ENCODE data around the gene BRD4.
"Not testable (repeated sequence)": the region's sequence is repeated elsewhere in the genome, so short reads cannot be mapped to it uniquely, and the experiment has no call there.

The BRD4 gene

GRCh38 chr19:15358918-15359317 is 26.6 kb upstream of the BRD4 start:
- DNase-seq, result no peak

DNA sequence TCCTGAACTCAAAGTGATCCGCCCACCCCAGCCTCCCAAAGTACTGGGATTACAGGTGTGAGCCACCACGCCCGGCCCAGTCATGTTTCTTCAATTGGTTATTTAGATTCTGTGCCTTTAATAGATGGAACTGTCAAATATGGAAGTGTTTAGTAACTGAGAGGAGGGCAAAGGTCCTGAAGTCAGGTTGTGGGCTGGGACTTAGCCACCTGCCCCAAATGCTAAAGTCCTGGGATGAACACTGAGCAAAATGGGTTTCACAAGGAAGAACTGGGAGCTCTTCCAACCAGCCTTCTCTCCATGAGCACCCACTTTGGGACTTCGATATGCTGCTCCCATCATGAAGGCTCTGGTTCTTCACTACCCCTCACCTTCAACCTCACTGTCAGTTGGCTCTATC is 25.6 kb upstream of the BRD4 start:
- DNase-seq, result no peak

DNA sequence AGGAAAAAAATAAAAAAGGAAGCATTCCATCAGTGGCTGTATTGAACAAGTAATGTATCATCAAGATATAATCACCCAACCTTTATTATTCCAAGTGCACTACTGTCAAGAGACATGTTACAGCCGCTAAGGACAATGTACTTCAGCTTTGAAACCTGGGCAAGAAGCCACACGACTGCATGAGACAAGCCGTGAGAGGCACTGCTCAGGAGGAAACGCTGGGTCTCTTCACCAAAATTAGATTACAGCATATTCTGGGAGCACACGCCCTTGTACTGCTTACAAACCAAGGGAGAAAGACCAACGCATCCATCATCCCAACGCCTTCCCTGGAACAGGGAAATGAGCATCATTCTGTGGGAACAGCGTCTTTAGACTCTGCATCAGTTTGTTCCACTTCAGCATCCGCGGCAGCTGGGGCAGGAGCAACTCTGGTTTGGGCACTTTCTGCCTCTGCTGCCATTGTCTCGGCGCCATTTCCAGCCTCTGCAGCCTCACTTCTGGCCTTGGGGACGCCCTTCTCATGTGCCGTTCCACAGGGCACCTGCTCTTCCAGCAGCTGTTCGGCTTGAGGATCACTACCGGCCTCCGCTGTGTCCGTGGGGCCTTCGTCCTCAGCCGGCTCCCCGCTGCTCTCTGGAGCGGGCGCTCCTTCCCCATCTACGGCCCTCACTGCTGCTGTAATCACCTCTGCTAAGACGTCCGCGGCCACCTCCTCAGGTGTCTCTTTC is 22.4 kb upstream of the BRD4 start:
- DNase-seq, result no peak

- no peak for DNase-seq
Observed at GRCh38 chr19:15353908-15354307, 21.6 kb upstream of the BRD4 start.

- DNase-seq, result not testable (repeated sequence)
Observed at GRCh38 chr19:15352535-15352934, 20.2 kb upstream of the BRD4 start.

DNA sequence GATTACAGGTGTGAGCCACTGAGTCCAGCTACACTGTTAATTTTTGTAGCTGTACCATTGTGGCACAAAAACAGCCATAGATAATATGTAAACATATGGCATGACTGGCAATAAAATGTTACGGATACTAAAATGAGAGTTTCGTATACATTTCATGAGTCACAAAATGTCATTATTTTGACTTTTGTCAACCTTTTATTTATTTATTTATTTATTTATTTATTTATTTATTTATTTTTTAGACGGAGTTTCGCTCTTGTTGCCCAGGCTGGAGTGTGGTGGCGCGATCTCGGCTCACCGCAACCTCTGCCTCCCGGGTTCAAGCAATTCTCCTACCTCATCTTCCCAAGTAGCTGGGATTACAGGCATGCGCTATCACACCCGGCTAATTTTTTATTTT is 9.0 kb upstream of the BRD4 start:
- DNase-seq, result not testable (repeated sequence)

- DNase-seq, result no peak
Observed at GRCh38 chr19:15340086-15340485, 7.7 kb upstream of the BRD4 start.

- DNase-seq, result no peak
Observed at GRCh38 chr19:15337202-15337601, 4.9 kb upstream of the BRD4 start.

GRCh38 chr19:15335992-15336391 is 3.7 kb upstream of the BRD4 start:
- not testable (repeated sequence) for DNase-seq

- DNase-seq, result peak; percentile 56
Observed at GRCh38 chr19:15331419-15332310, 674 bp downstream of the BRD4 start.

DNA sequence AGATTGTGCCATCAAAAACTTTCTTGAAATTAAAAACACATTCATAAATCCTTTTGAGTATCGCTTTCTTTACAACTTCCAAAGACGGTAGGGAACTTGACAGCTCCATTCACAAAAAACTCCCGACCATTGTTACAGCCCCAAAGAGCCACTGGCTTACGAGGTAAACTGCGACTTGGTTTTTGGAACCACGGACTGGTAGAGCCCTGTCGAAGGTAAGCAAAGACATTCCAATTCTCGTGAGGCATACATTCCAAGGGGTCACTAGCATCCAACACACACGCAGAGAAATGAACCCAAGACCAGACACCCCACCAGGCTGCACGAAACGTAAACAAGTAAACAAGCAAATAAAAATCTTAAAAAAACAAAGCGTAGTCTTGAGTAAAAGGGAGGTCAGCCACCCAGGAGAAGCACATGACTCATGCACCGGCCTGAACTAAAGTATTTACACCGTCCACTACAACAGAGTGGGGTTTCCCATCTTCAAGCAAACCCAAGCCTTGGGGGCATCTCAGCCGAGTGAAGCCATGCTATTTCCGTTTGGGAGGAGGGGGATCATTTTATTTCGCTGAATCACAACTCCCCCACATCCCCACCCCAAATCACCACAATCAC is 1.4 kb downstream of the BRD4 start:
- no peak for DNase-seq

- no peak for DNase-seq
Observed at GRCh38 chr19:15328312-15328711, 4.0 kb downstream of the BRD4 start.

GRCh38 chr19:15324791-15325519 is 7.4 kb downstream of the BRD4 start:
- DNase-seq, result no peak

- DNase-seq, result no peak
Observed at GRCh38 chr19:15323496-15324235, 8.7 kb downstream of the BRD4 start.

GRCh38 chr19:15321739-15322138 is 10.6 kb downstream of the BRD4 start:
- DNase-seq, result no peak

DNA sequence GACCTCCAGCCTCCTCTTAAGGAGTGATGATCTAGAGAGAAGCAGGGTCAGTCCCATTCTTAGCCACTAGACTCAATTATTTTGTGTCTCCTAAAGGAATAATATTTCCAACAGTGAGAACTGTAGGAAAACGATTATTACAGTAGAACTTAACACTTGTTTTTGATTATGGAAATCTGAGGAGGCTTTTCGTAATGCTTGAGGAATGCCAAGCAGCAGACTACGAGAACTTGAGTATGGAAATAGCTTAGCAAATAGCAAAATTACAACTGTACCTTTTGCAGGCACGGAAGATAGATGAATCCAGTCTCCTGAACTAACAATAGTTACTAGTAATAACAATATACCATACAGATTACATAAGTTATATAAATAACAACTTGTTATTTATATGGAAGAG is 12.2 kb downstream of the BRD4 start:
- no peak for DNase-seq

- DNase-seq, result no peak
Observed at GRCh38 chr19:15318241-15318691, 14.1 kb downstream of the BRD4 start.

- DNase-seq, result no peak
Observed at GRCh38 chr19:15317392-15318071, 14.8 kb downstream of the BRD4 start.

GRCh38 chr19:15316498-15316897 is 15.8 kb downstream of the BRD4 start:
- no peak for DNase-seq

GRCh38 chr19:15315101-15315500 is 17.2 kb downstream of the BRD4 start:
- DNase-seq, result no peak

DNA sequence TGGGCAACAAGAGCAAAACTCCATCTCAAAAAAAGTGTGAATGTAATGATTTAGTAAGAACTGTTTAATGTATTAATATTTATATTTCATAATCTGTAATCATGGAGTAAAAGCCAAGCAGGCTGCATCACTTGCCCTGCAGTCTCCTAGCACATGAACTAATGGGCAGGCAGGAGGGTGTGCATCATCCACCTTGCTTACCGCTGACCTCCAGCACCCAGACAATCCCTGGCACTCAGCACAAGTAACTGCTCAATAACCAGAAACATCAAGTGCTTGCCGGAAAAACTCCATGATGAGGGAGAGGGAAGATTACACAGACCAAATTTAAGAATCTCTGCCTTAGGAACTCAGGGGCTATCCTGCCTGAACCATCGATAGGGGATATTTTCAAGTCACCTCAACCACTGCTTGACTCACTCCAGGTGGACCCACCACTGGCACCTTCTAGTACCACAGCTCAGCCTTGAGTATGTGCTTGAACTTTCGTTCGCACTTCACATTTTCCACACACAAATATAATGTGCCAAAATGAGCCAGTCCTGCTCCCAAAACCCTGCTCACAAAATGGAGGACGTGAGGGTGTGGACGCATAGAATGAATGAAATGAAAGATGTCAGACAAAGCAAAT is 18.6 kb downstream of the BRD4 start:
- DNase-seq, result no peak

Measured in activated gamma-delta T cell (primary cell).